ENCODE results near the gene MMGT1.

- TF ChIP-seq CTCF (IDR thresholded peaks at IDR 0.05 in 4 of 5, conservative IDR thresholded peaks at IDR 0.05 in 1 of 5) (no peak), POLR2A (IDR thresholded peaks at IDR 0.05) (peak; percentile 41 to 56)
Measured at GRCh38 chrX:135985157-135985972, 11.6 kb upstream of the MMGT1 start, which contains the start of gene SLC9A6.

Data from gastrocnemius medialis (tissue), 4 donors.